Gastrocnemius medialis (tissue), 4 donors: Measurements from ENCODE around the gene C1orf35. TPM values are rescaled to one million over a fixed set of nuclear protein-coding genes. Genes with fewer than 3 reads are reported as not detected.

Experiments used
- ATAC-seq, 2 donors: fragments of 150-250 bp; one replicate each; pipeline ENCODE4 v1.9.1; 2016
- DNase-seq, 2 donors: peaks; one replicate each; pipeline ENCODE4 v3.0.0-alpha.2; 2019
- H3K27ac ChIP-seq, 4 donors: fragments of 200-600 bp; sonication (generic); 1 replicate in 1 of 4; 2 replicates in 3 of 4; pipeline ENCODE4 v1.5.1; 2016 to 2018; ENCODE audit warnings: mild to moderate bottlenecking in 2 of 4, moderate library complexity in 1 of 4
- H3K27me3 ChIP-seq, 3 donors: fragments of 200-600 bp; sonication (generic) in 2 of 3; 1 replicate in 1 of 3; 2 replicates in 2 of 3; pipeline versions ENCODE4 v1.5.1 to v1.6.0; 2016 to 2019; ENCODE audit warnings: mild to moderate bottlenecking in 1 of 3, moderate library complexity in 1 of 3
- H3K36me3 ChIP-seq, 2 donors: fragments of 200-600 bp; sonication (generic) in 1 of 2; one replicate each; pipeline ENCODE4 v1.5.1; 2017 to 2018
- H3K4me1 ChIP-seq, 2 donors: fragments of 200-600 bp; sonication (generic) in 1 of 2; one replicate each; pipeline ENCODE4 v1.5.1; 2016 to 2017; ENCODE audit warnings: mild to moderate bottlenecking in 2 of 2
- H3K4me3 ChIP-seq, 4 donors: fragments of 200-600 bp; sonication (generic) in 3 of 4; 1 replicate in 1 of 4; 2 replicates in 3 of 4; pipeline ENCODE4 v1.5.1; 2016 to 2019; ENCODE audit warnings: mild to moderate bottlenecking in 2 of 4
- H3K9me3 ChIP-seq, 3 donors: fragments of 200-600 bp; sonication (generic) in 2 of 3; 1 replicate in 1 of 3; 2 replicates in 2 of 3; pipeline ENCODE4 v1.5.1; 2016 to 2019
- POLR2A ChIP-seq, 2 donors: fragments of 450-650 bp; IDR thresholded peaks; one replicate each; pipeline ENCODE4 v1.6.1; 2017; ENCODE audit warnings: antibody characterized with exemption in 2 of 2, mild to moderate bottlenecking in 2 of 2, moderate library complexity in 2 of 2
- in situ Hi-C, 4 donors: fragments of 200-750 bp; cut with MboI; loops; one replicate each; pipeline versions ENCODE4 v1.15.0 to v1.8.0; 2017; ENCODE audit warnings: low sequenced_read_pairs in 4 of 4
- intact Hi-C: fragments of 100-400 bp; cut with DNase I; formaldehyde crosslinking; loops from one replicate; pipeline ENCODE4 v1.15.1; 2023; ENCODE audit warnings: low total_unique reads
- total RNA-seq, 4 donors: library from RNA; depleted of rRNA; stranded (reverse); fragments of >200 nt; gene quantifications; one replicate each; pipeline versions ENCODE4 v1.1.0 to v1.2.3, GENCODE V29; 2016
- TF ChIP-seq, protein P1 (sequence below), 5 experiments: fragments of 450-650 bp in 3 of 5; fragments of 200-600 bp in 2 of 5; sonication (generic) in 2 of 5; IDR thresholded peaks in 4 of 5; conservative IDR thresholded peaks in 1 of 5; 1 replicate in 4 of 5; 2 replicates in 1 of 5; pipeline ENCODE4 v1.5.1; 2016 to 2019; ENCODE audit warnings: antibody characterized with exemption in 5 of 5, mild to moderate bottlenecking in 3 of 5, moderate library complexity in 3 of 5

Gene C1orf35
- total RNA-seq, 4 donors from 2014 or later, result 5.9 to 11.0 (median 7.8) TPM

DNA sequence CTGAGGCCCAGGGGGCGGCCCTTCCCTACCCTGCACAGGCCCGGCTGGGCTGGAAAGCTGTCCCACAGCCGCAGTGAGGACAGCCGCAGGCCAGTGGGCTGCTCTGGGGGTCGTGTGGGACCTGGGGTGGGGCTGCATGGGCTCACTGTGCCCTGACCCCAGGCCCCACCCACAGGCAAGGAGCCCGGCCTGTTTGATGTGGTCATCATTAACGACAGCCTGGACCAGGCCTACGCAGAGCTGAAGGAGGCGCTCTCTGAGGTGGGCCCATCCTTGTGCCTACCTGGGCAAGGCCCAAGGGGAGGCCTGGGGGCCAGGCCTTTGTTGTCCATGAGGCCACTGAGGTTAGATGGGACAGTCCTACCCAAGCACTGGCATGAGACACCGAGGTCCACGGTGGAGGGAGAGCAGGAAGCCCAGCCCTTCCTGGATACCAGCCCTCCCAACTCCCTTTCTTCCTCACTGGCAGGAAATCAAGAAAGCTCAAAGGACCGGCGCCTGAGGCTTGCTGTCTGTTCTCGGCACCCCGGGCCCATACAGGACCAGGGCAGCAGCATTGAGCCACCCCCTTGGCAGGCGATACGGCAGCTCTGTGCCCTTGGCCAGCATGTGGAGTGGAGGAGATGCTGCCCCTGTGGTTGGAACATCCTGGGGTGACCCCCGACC is 45.2 kb upstream of the C1orf35 start:
- H3K27ac ChIP-seq, result peak overlapping the region in 3 of 4 donors; percentile 56 to 70 (median 66)
- peaks cover 0 to 30% of the 10 kb centered on the region in 2 donors for H3K36me3 ChIP-seq
- in situ Hi-C loops (no loop called here), intact Hi-C loops (no loop called here)
- TF ChIP-seq POLR2A (IDR thresholded peaks at IDR 0.05), result no peak
- TF ChIP-seq, protein P1, sequence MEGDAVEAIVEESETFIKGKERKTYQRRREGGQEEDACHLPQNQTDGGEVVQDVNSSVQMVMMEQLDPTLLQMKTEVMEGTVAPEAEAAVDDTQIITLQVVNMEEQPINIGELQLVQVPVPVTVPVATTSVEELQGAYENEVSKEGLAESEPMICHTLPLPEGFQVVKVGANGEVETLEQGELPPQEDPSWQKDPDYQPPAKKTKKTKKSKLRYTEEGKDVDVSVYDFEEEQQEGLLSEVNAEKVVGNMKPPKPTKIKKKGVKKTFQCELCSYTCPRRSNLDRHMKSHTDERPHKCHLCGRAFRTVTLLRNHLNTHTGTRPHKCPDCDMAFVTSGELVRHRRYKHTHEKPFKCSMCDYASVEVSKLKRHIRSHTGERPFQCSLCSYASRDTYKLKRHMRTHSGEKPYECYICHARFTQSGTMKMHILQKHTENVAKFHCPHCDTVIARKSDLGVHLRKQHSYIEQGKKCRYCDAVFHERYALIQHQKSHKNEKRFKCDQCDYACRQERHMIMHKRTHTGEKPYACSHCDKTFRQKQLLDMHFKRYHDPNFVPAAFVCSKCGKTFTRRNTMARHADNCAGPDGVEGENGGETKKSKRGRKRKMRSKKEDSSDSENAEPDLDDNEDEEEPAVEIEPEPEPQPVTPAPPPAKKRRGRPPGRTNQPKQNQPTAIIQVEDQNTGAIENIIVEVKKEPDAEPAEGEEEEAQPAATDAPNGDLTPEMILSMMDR (IDR thresholded peaks at IDR 0.05 in 4 of 5, conservative IDR thresholded peaks at IDR 0.05 in 1 of 5), result no peak
- no peaks in the 10 kb centered on the region for H3K27me3 ChIP-seq
- no peak overlapping the region for H3K4me3 ChIP-seq
- H3K9me3 ChIP-seq, result no peaks in the 10 kb centered on the region
- ATAC-seq (no peak), DNase-seq (peak in 1 of 2 donors; percentile 8)
- H3K4me1 ChIP-seq, result peaks cover 6 to 13% of the 10 kb centered on the region in 2 donors

DNA sequence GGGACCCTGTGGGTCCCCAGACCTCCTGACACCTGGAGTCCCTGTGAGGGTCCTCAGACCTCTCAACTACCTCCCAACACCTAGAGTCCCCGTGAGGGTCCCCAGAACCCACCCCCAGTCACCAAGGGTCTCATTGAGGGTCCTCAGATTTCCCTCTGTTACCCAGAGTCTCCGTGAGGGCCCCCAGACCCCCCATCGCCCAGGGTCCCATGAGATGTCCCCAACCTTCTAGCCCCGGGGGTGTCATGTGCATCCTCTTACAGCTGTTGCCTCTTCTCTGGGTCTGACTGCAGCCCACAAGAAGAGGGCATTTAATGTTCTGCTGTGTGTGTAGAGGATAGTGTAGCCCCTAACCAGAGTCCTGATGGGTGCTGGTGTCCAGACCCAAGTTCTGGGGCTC is 44.6 kb upstream of the C1orf35 start:
- no peak for ATAC-seq
- peak in 1 of 2 donors; percentile 7 for DNase-seq
- intact Hi-C loops, result no loop called here
- H3K4me3 ChIP-seq, result no peak overlapping the region
- no peaks in the 10 kb centered on the region for H3K9me3 ChIP-seq
- H3K27ac ChIP-seq, result peak overlapping the region in 1 of 4 donors; percentile 66
- no peak for TF ChIP-seq POLR2A (IDR thresholded peaks at IDR 0.05)
- TF ChIP-seq, protein P1 (IDR thresholded peaks at IDR 0.05 in 4 of 5, conservative IDR thresholded peaks at IDR 0.05 in 1 of 5), result no peak
- peaks cover 11 to 18% of the 10 kb centered on the region in 2 donors for H3K4me1 ChIP-seq
- in situ Hi-C loops, result no loop called here
- H3K27me3 ChIP-seq, result no peaks in the 10 kb centered on the region
- peaks cover 0 to 30% of the 10 kb centered on the region in 2 donors for H3K36me3 ChIP-seq

DNA sequence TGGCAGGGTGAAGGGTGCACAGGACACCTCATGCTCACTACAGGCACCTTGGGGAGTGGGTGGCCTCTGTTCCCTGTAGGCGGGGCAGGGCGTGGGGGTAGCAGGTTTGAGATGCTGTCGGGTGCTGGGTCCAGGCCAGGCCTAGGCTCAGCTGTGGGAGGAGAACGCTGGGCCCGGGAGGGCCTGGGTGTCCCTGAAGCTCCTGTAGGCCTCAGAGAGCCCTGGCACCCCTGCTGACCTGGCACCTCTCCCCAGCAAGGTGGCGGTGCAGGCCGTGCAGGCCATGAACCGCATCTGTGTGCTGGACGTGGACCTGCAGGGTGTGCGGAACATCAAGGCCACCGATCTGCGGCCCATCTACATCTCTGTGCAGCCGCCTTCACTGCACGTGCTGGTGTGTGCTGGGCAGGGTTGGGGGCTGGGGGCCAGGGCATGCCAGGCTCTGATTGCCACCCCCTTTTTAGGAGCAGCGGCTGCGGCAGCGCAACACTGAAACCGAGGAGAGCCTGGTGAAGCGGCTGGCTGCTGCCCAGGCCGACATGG is 44.1 kb upstream of the C1orf35 start:
- no peak for TF ChIP-seq POLR2A (IDR thresholded peaks at IDR 0.05)
- TF ChIP-seq, protein P1 (IDR thresholded peaks at IDR 0.05 in 4 of 5, conservative IDR thresholded peaks at IDR 0.05 in 1 of 5), result no peak
- ATAC-seq, result no peak
- Histone ChIP-seq H3K4me1 (peaks cover 17 to 24% of the 10 kb centered on the region in 2 donors), H3K36me3 (peaks cover 0 to 30% of the 10 kb centered on the region in 2 donors), H3K4me3 (no peak overlapping the region), H3K27me3 (no peaks in the 10 kb centered on the region), H3K27ac (no peak overlapping the region), H3K9me3 (no peaks in the 10 kb centered on the region)
- intact Hi-C loops, result no loop called here
- in situ Hi-C loops, result no loop called here
- no peak for DNase-seq

DNA sequence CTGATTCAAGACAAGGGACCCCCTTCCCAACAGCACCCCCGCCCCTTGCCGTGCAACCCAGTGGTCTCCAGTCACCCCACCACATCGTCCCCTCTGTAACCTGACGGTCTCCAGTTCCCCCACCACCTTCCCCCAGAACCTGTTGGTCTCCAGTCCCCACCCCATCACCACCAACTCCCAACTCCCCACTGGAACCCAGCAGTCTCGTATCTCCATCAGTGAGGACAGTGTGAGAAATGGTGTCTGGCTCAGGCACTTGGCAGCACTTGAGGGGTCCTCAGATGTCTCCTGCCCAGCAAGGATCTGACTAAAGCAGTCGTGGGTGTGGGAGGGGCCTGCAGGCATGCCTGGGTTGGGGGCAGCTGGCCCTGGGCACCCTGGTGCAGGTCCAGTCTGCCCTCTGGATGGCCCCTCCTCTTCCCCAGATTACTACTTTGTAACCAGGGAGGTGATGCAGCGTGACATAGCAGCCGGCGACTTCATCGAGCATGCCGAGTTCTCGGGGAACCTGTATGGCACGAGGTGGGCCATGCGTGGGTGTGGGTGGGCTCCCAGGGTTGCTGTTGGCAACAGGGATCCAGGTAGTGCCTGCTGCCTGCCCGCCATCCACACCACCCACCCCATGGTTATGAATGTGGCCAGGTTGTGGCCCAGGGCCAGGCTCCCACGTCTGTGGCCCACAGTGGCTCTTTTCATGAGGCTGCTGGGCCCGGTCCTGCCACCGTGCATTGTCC is 43.5 kb upstream of the C1orf35 start:
- intact Hi-C loops (no loop called here), in situ Hi-C loops (no loop called here)
- Histone ChIP-seq H3K27me3 (no peaks in the 10 kb centered on the region), H3K4me3 (no peak overlapping the region), H3K36me3 (peaks cover 0 to 30% of the 10 kb centered on the region in 2 donors), H3K27ac (no peak overlapping the region), H3K9me3 (no peaks in the 10 kb centered on the region), H3K4me1 (peaks cover 23 to 30% of the 10 kb centered on the region in 2 donors)
- DNase-seq, result no peak
- no peak for ATAC-seq
- TF ChIP-seq, protein P1 (IDR thresholded peaks at IDR 0.05 in 4 of 5, conservative IDR thresholded peaks at IDR 0.05 in 1 of 5), result no peak
- no peak for TF ChIP-seq POLR2A (IDR thresholded peaks at IDR 0.05)
